PC-3 (cell line): Measurements from ENCODE around the gene B3GNT2. TPM values are rescaled to one million over a fixed set of nuclear protein-coding genes. Genes with fewer than 3 reads are reported as not detected.
"Not testable (repeated sequence)": the region's sequence is repeated elsewhere in the genome, so short reads cannot be mapped to it uniquely, and the experiment has no call there.

Experiments
- ATAC-seq: fragments of 200-7000 bp; cut with Tn5 transposase; 2 replicates; pipeline ENCODE4 v1.9.1; 2020; ENCODE audit warnings: mild to moderate bottlenecking, moderate library complexity
- BruUV-seq: library from RNA; stranded (reverse); fragments of 400-500 nt; replicated peaks from 2 replicates; lab custom pipeline; 2021; lab: Mats Ljungman, UMichigan
- CTCF ChIA-PET: fragments of 300-600 bp; sonication (Branson Sonifier 250); formaldehyde crosslinking; loops from one replicate; lab custom pipeline; 2022; ENCODE audit warnings: antibody characterized with exemption; lab: Charles Lee
- POLR2A ChIA-PET: fragments of 300-600 bp; sonication (Branson Sonifier 250); formaldehyde crosslinking; loops from one replicate; lab custom pipeline; 2022; ENCODE audit warnings: antibody characterized with exemption; ENCODE audit not compliant: unreplicated experiment; lab: Charles Lee
- DNase-seq: peaks from one replicate; pipeline ENCODE4 v3.0.0-alpha.2; 2015
- H2AFZ ChIP-seq: fragments of 300-600 bp; sonication (generic); 2 replicates; pipeline ENCODE4 v1.6.0; 2016; ENCODE audit warnings: antibody characterized with exemption, low read length
- H3F3A ChIP-seq: fragments of 300-600 bp; sonication (generic); one replicate; pipeline ENCODE4 v1.6.0; 2017; ENCODE audit warnings: antibody characterized with exemption, low read length, control low read depth, mild to moderate bottlenecking; ENCODE audit not compliant: unreplicated experiment
- H3K27ac ChIP-seq: fragments of 300-600 bp; sonication (generic); 2 replicates; pipeline ENCODE4 v1.5.1; 2016; ENCODE audit warnings: mild to moderate bottlenecking, low read length
- H3K27me3 ChIP-seq: fragments of 300-600 bp; sonication (generic); 2 replicates; pipeline ENCODE4 v1.6.1; 2016; ENCODE audit warnings: low read length, mixed read lengths
- H3K36me3 ChIP-seq: fragments of 300-600 bp; sonication (generic); 2 replicates; pipeline ENCODE4 v1.6.1; 2016; ENCODE audit warnings: low read depth, mixed run types, low read length, mixed read lengths
- H3K4me1 ChIP-seq: fragments of 300-600 bp; sonication (generic); 2 replicates; pipeline ENCODE4 v1.5.1; 2016; ENCODE audit warnings: low read length; ENCODE audit not compliant: insufficient read depth
- H3K4me2 ChIP-seq: fragments of 300-600 bp; sonication (generic); 2 replicates; pipeline ENCODE4 v1.6.0; 2016; ENCODE audit warnings: low read length
- H3K4me3 ChIP-seq: fragments of 300-600 bp; sonication (generic); 2 replicates; pipeline ENCODE4 v1.5.1; 2016; ENCODE audit warnings: mild to moderate bottlenecking, low read length, mixed read lengths
- H3K79me2 ChIP-seq: fragments of 300-600 bp; sonication (generic); 2 replicates; pipeline ENCODE4 v1.6.1; 2017; ENCODE audit warnings: low read length, mixed read lengths
- H3K9ac ChIP-seq: fragments of 300-600 bp; sonication (generic); 2 replicates; pipeline ENCODE4 v1.6.0; 2016; ENCODE audit warnings: mild to moderate bottlenecking, low read length
- H3K9me2 ChIP-seq: fragments of 300-600 bp; sonication (generic); replicated peaks from 2 replicates; pipeline ENCODE4 v1.6.1; 2016; ENCODE audit warnings: mixed run types, low read length, mixed read lengths
- H3K9me3 ChIP-seq: fragments of 300-600 bp; sonication (generic); 2 replicates; pipeline ENCODE4 v1.6.1; 2016; ENCODE audit warnings: low read length, mixed read lengths
- H4K20me1 ChIP-seq: fragments of 300-600 bp; sonication (generic); 2 replicates; pipeline ENCODE4 v1.6.1; 2016; ENCODE audit warnings: low read length, mixed read lengths
- EZH2 ChIP-seq: fragments of 300-600 bp; sonication (generic); IDR thresholded peaks from one replicate; pipeline ENCODE4 v1.6.1; 2017; ENCODE audit warnings: antibody characterized with exemption, mild to moderate bottlenecking, low read length; ENCODE audit not compliant: unreplicated experiment
- EZH2phosphoT487 ChIP-seq: fragments of 300-600 bp; sonication (generic); IDR thresholded peaks from 2 replicates; pipeline ENCODE4 v1.6.1; 2018; ENCODE audit warnings: mild to moderate bottlenecking, antibody characterized with exemption, low read length, borderline replicate concordance
- intact Hi-C: fragments of 100-400 bp; cut with micrococcal nuclease; formaldehyde crosslinking; loops from 2 replicates; pipeline ENCODE4 v1.9.0; 2023
- total RNA-seq: library from RNA; depleted of rRNA; stranded (reverse); fragments of >200 nt; gene quantifications from 2 replicates; pipeline ENCODE4 v1.2.3, GENCODE V29; 2014
- TF ChIP-seq, protein P1 (sequence below): fragments of 300-600 bp; sonication (generic); conservative IDR thresholded peaks from 2 replicates; pipeline ENCODE4 v1.5.1; 2017; ENCODE audit warnings: antibody characterized with exemption, low read depth, mild to moderate bottlenecking, low read length

Gene B3GNT2
- total RNA-seq, 1 experiment from 2014 or later: 18.0 TPM

- H3K9ac ChIP-seq: no peak overlapping the region
- H3K79me2 ChIP-seq: no peaks in the 10 kb centered on the region
- no peaks in the 10 kb centered on the region for H3F3A ChIP-seq
- CTCF ChIA-PET: no interaction called here
- TF ChIP-seq EZH2: no peak
- no TSS peak for BruUV-seq
- H2AFZ ChIP-seq: no peak overlapping the region
- H3K9me3 ChIP-seq: no peaks in the 10 kb centered on the region
- no peak overlapping the region for H3K4me2 ChIP-seq
- no peaks in the 10 kb centered on the region for H4K20me1 ChIP-seq
- intact Hi-C loops: no loop called here
- no peak overlapping the region for H3K4me3 ChIP-seq
- no peaks in the 10 kb centered on the region for H3K27me3 ChIP-seq
- no peak overlapping the region for H3K27ac ChIP-seq
- DNase-seq (peak; percentile 36), ATAC-seq (no peak)
- H3K4me1 ChIP-seq: no peaks in the 10 kb centered on the region
- no peaks in the 10 kb centered on the region for H3K9me2 ChIP-seq
- H3K36me3 ChIP-seq: no peaks in the 10 kb centered on the region
- POLR2A ChIA-PET: no interaction called here
Measured at GRCh38 chr2:62266433-62267038, 70.6 kb downstream of the B3GNT2 start.

DNA sequence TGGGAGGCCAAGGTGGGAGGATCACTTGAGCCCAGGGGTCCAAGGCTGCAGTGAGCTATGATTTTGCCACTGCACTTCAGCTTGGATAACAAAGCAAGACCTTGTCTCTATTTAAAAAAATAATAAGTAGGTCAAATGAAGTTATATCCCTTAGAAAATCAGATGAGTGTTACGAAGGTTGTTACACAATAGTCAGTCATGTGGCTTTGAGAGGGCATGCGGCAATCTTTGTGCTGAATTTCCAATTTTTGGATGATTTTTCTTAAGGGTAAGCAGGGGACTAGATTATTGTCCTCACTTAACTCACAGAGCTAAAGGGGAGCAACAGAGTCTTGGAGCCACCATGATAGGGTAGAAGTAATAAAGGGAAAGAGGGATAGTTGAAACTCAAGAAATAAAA lies 71.8 kb downstream of the B3GNT2 start:
- no peaks in the 10 kb centered on the region for H3K79me2 ChIP-seq
- no peaks in the 10 kb centered on the region for H4K20me1 ChIP-seq
- H3K36me3 ChIP-seq: no peaks in the 10 kb centered on the region
- no peak overlapping the region for H3K27ac ChIP-seq
- H2AFZ ChIP-seq: no peak overlapping the region
- intact Hi-C loops: no loop called here
- ATAC-seq: no peak
- BruUV-seq: no TSS peak
- H3K4me3 ChIP-seq: no peak overlapping the region
- no peaks in the 10 kb centered on the region for H3K4me1 ChIP-seq
- no peaks in the 10 kb centered on the region for H3K9me2 ChIP-seq
- no peak overlapping the region for H3K4me2 ChIP-seq
- H3F3A ChIP-seq: no peaks in the 10 kb centered on the region
- TF ChIP-seq EZH2 (no peak), EZH2phosphoT487 (no peak)
- TF ChIP-seq, protein P1, sequence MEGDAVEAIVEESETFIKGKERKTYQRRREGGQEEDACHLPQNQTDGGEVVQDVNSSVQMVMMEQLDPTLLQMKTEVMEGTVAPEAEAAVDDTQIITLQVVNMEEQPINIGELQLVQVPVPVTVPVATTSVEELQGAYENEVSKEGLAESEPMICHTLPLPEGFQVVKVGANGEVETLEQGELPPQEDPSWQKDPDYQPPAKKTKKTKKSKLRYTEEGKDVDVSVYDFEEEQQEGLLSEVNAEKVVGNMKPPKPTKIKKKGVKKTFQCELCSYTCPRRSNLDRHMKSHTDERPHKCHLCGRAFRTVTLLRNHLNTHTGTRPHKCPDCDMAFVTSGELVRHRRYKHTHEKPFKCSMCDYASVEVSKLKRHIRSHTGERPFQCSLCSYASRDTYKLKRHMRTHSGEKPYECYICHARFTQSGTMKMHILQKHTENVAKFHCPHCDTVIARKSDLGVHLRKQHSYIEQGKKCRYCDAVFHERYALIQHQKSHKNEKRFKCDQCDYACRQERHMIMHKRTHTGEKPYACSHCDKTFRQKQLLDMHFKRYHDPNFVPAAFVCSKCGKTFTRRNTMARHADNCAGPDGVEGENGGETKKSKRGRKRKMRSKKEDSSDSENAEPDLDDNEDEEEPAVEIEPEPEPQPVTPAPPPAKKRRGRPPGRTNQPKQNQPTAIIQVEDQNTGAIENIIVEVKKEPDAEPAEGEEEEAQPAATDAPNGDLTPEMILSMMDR: no peak
- DNase-seq: no peak
- CTCF ChIA-PET: no interaction called here
- POLR2A ChIA-PET: no interaction called here
- H3K9ac ChIP-seq: no peak overlapping the region
- H3K27me3 ChIP-seq: no peaks in the 10 kb centered on the region
- no peaks in the 10 kb centered on the region for H3K9me3 ChIP-seq

GRCh38 chr2:62268681-62269188 lies 72.8 kb downstream of the B3GNT2 start:
- H3K4me2 ChIP-seq, H3K9ac ChIP-seq, H3K9me2 ChIP-seq, H3K9me3 ChIP-seq, H3K27ac ChIP-seq, H3K79me2 ChIP-seq, ATAC-seq, H3F3A ChIP-seq, H3K4me3 ChIP-seq, H2AFZ ChIP-seq, H4K20me1 ChIP-seq, H3K36me3 ChIP-seq, CTCF ChIA-PET, DNase-seq, POLR2A ChIA-PET, intact Hi-C loops, H3K27me3 ChIP-seq, BruUV-seq, H3K4me1 ChIP-seq: not testable (repeated sequence)

GRCh38 chr2:62270728-62271127 lies 74.8 kb downstream of the B3GNT2 start:
- no peak overlapping the region for H3K4me3 ChIP-seq
- CTCF ChIA-PET: no interaction called here
- H3K27ac ChIP-seq: no peak overlapping the region
- no peak overlapping the region for H3K9ac ChIP-seq
- no peaks in the 10 kb centered on the region for H3K9me3 ChIP-seq
- H3K27me3 ChIP-seq: no peaks in the 10 kb centered on the region
- DNase-seq (no peak), ATAC-seq (no peak)
- H3K4me2 ChIP-seq: no peak overlapping the region
- H3K4me1 ChIP-seq: no peaks in the 10 kb centered on the region
- H3K79me2 ChIP-seq: no peaks in the 10 kb centered on the region
- no peak overlapping the region for H2AFZ ChIP-seq
- TF ChIP-seq EZH2: no peak
- TF ChIP-seq, protein P1: no peak
- TF ChIP-seq EZH2phosphoT487: no peak
- no peaks in the 10 kb centered on the region; the same call in 1 of the 2 replicates for H3K9me2 ChIP-seq
- no peaks in the 10 kb centered on the region for H4K20me1 ChIP-seq
- POLR2A ChIA-PET: no interaction called here
- intact Hi-C loops: no loop called here
- no TSS peak for BruUV-seq
- no peaks in the 10 kb centered on the region for H3K36me3 ChIP-seq
- no peaks in the 10 kb centered on the region for H3F3A ChIP-seq
